Mammary epithelial cell (primary cell): Measurements from ENCODE around the gene TMIGD1.

ENCODE experiments used
- CTCF ChIP-seq, 2 donors: IDR thresholded peaks in 1 of 2; conservative IDR thresholded peaks in 1 of 2; 2 replicates each; pipeline ENCODE4 v1.5.1; 2011 to 2012; ENCODE audit warnings: inconsistent platforms in 2 of 2, low read length in 2 of 2, mild to moderate bottlenecking in 2 of 2, control low read depth in 1 of 2, low read depth in 1 of 2; ENCODE audit not compliant: insufficient read depth in 1 of 2; ENCODE audit errors: extremely low read depth in 1 of 2
- EZH2 ChIP-seq: IDR thresholded peaks from 2 replicates; pipeline ENCODE4 v1.6.1; 2012; ENCODE audit warnings: low read length, inconsistent platforms, borderline replicate concordance

- TF ChIP-seq CTCF (conservative IDR thresholded peaks at IDR 0.05 in 1 of 2, IDR thresholded peaks at IDR 0.05 in 1 of 2; ENCODE audit: extremely low read depth in 1 of 2, insufficient read depth in 1 of 2, low read depth in 1 of 2, low read length in 2 of 2) (no peak), EZH2 (no peak)
Measured at GRCh38 chr17:30368912-30369720, 35.3 kb upstream of the TMIGD1 start.
